Smooth muscle cell (in vitro differentiated cells): ENCODE measurements around the gene SSR2. TPM values are rescaled to one million over a fixed set of nuclear protein-coding genes. Genes with fewer than 3 reads are reported as not detected.

Experiments used
- DNase-seq: peaks from one replicate; lab custom pipeline; 2025; ENCODE audit not compliant: unreplicated experiment; lab: John Stamatoyannopoulos, UW
- H2AFZ ChIP-seq: fragments of 200-600 bp; sonication (generic); 2 replicates; pipeline ENCODE4 v1.6.0; 2016; ENCODE audit warnings: antibody characterized with exemption, low read depth, mild to moderate bottlenecking
- H3F3A ChIP-seq: fragments of 200-600 bp; sonication (generic); 2 replicates; pipeline ENCODE4 v1.6.0; 2017; ENCODE audit warnings: antibody characterized with exemption, low read depth
- H3K27ac ChIP-seq: fragments of 200-600 bp; sonication (generic); 2 replicates; pipeline ENCODE4 v1.5.1; 2016; ENCODE audit warnings: low read depth, mild to moderate bottlenecking
- H3K27me3 ChIP-seq: fragments of 200-600 bp; sonication (generic); 2 replicates; pipeline ENCODE4 v1.6.1; 2016; ENCODE audit warnings: low read depth, mild to moderate bottlenecking
- H3K36me3 ChIP-seq: fragments of 200-600 bp; sonication (generic); 2 replicates; pipeline ENCODE4 v1.5.1; 2016; ENCODE audit warnings: low read depth
- H3K4me1 ChIP-seq: fragments of 200-600 bp; sonication (generic); 2 replicates; pipeline ENCODE4 v1.5.1; 2016; ENCODE audit warnings: low read depth
- H3K4me2 ChIP-seq: fragments of 200-600 bp; sonication (generic); 2 replicates; pipeline ENCODE4 v1.6.0; 2016; ENCODE audit warnings: mild to moderate bottlenecking
- H3K4me3 ChIP-seq: fragments of 200-600 bp; sonication (generic); 2 replicates; pipeline ENCODE4 v1.5.1; 2016; ENCODE audit warnings: mild to moderate bottlenecking
- H3K79me2 ChIP-seq: fragments of 200-600 bp; sonication (generic); 2 replicates; pipeline ENCODE4 v1.6.0; 2016; ENCODE audit warnings: low read depth, mild to moderate bottlenecking
- H3K9ac ChIP-seq: fragments of 200-600 bp; sonication (generic); 2 replicates; pipeline ENCODE4 v1.6.0; 2016; ENCODE audit warnings: low read depth
- H3K9me3 ChIP-seq: fragments of 200-600 bp; sonication (generic); replicated peaks from 2 replicates; pipeline ENCODE4 v1.5.1; 2016; ENCODE audit warnings: low read depth
- H4K20me1 ChIP-seq: fragments of 200-600 bp; sonication (generic); 2 replicates; pipeline ENCODE4 v1.6.0; 2016; ENCODE audit warnings: low read depth
- CTCF ChIP-seq: fragments of 200-600 bp; sonication (generic); IDR thresholded peaks from 2 replicates; pipeline ENCODE4 v1.5.1; 2017; ENCODE audit warnings: borderline replicate concordance, mild to moderate bottlenecking, antibody characterized with exemption; ENCODE audit not compliant: insufficient read depth, poor library complexity, severe bottlenecking
- WGBS: methylation state at CpG from one replicate; pipeline ENCODE4 v1.1.7; 2016; ENCODE audit warnings: low lambda C conversion rate; 5-methylcytosine and 5-hydroxymethylcytosine counted together
- polyA plus RNA-seq: library from polyadenylated mRNA; unstranded; fragments of >200 nt; fragmentation: Nextera tagmentation; extraction: Ambion mirVana; gene quantifications from 2 replicates; pipeline ENCODE4 v1.2.1, GENCODE V29; 2016
- total RNA-seq: library from RNA; depleted of rRNA; stranded (reverse); fragments of >200 nt; gene quantifications from 2 replicates; pipeline ENCODE4 v1.2.3, GENCODE V29; 2014

The SSR2 gene
- total and polyA plus RNA-seq, 2 experiments from 2014 or later = 447 to 457 TPM

DNA sequence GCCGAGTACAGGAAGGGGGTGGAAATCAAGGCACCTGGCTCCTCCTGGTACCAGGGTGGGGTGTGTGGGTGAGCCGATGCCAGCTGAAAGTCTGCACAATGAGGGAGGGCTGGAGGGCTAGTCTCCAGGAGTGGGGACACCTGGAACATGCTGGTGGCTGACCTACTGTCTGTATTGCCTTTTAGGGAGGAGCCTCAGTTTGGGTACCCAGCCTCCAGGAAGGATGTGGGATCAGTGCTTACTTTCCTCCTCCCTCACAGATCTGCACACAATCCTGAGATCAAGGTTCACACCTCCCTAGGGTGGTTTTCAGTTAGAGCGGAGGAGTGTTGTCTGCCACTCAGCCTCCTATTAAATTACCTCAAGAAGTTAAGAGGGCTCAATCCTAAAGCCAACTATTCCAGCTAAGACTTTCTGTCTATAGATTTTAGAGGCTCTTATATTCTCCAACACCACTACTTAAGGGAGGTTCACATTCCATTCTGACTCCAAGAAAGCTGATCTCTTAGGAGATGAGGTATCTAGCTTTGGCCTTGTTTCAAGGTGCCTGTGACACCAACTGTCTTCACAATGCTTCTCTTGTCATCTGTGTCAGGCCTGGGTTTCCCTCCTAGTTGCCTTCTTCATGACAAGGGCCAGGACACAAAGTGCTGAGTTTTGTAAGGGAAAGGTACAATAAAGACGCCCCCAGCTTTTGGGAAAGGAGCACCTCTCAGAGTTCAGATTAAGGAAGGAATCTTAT is 15.7 kb downstream of the SSR2 start:
- Histone ChIP-seq H3K9me3 (no peaks in the 10 kb centered on the region), H3K79me2 (no peaks in the 10 kb centered on the region), H3F3A (peaks cover 9% of the 10 kb centered on the region), H3K4me2 (no peak overlapping the region), H3K4me1 (no peaks in the 10 kb centered on the region), H2AFZ (no peak overlapping the region), H3K36me3 (peaks cover 9% of the 10 kb centered on the region), H3K27ac (no peak overlapping the region), H3K4me3 (no peak overlapping the region), H4K20me1 (peaks cover 17% of the 10 kb centered on the region), H3K27me3 (no peaks in the 10 kb centered on the region), H3K9ac (no peak overlapping the region)
- DNase-seq = no peak
- WGBS = 89% methylated on average over 4 of the region's 4 CpGs
- TF ChIP-seq CTCF = no peak

DNA sequence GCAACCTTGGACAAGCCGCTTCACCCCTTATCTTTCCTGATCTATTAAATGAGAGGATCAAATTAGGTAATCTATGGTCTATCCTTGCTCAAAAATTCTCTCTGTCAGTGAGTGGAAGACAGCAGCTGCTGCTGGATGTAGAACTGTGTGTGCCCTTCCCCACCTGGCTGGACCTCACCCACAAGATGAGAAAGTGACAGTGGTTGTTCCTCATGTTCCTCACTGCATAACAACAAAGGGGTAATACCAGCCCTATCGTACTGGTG is 16.9 kb downstream of the SSR2 start:
- Histone ChIP-seq H3K4me3 (no peak overlapping the region), H3K27ac (no peak overlapping the region), H4K20me1 (peaks cover 5% of the 10 kb centered on the region), H3K27me3 (no peaks in the 10 kb centered on the region), H3F3A (peaks cover 9% of the 10 kb centered on the region), H3K79me2 (no peaks in the 10 kb centered on the region), H2AFZ (no peak overlapping the region), H3K4me1 (no peaks in the 10 kb centered on the region), H3K9ac (no peak overlapping the region), H3K9me3 (no peaks in the 10 kb centered on the region), H3K4me2 (no peak overlapping the region), H3K36me3 (peaks cover under 1% of the 10 kb centered on the region)
- no peak for DNase-seq
- no peak for TF ChIP-seq CTCF
- 69% methylated on average over 2 of the region's 2 CpGs for WGBS

- H3K79me2 ChIP-seq = no peaks in the 10 kb centered on the region
- no peaks in the 10 kb centered on the region for H3K9me3 ChIP-seq
- WGBS = 78% methylated on average over 3 of the region's 3 CpGs
- no peak overlapping the region for H3K27ac ChIP-seq
- H3K9ac ChIP-seq = no peak overlapping the region
- TF ChIP-seq CTCF = no peak
- no peak for DNase-seq
- no peak overlapping the region for H3K4me3 ChIP-seq
- no peaks in the 10 kb centered on the region for H3K36me3 ChIP-seq
- H3F3A ChIP-seq = peaks cover 8% of the 10 kb centered on the region
- no peak overlapping the region for H2AFZ ChIP-seq
- no peak overlapping the region for H3K4me2 ChIP-seq
- no peaks in the 10 kb centered on the region for H3K27me3 ChIP-seq
- no peaks in the 10 kb centered on the region for H3K4me1 ChIP-seq
- no peaks in the 10 kb centered on the region for H4K20me1 ChIP-seq
Measured at GRCh38 chr1:156002188-156002911, 18.4 kb downstream of the SSR2 start.
